OCI-LY1 (cell line): ENCODE measurements around the gene PHF2.

Experiments used
- H2AFZ ChIP-seq: fragments of 200-600 bp; sonication (generic), shearing (Covaris generic); 2 replicates; pipeline ENCODE4 v1.6.0; 2014; ENCODE audit warnings: antibody characterized with exemption, mild to moderate bottlenecking, low read length
- H3F3A ChIP-seq: fragments of 200-600 bp; sonication (generic), shearing (Covaris generic); 2 replicates; pipeline ENCODE4 v1.6.0; 2014; ENCODE audit warnings: mild to moderate bottlenecking, antibody characterized with exemption, low read length, moderate library complexity; ENCODE audit not compliant: insufficient read depth
- H3K27ac ChIP-seq: fragments of 200-600 bp; sonication (generic); 2 replicates; pipeline ENCODE4 v1.5.1; 2014; ENCODE audit warnings: low read length, mixed run types, mild to moderate bottlenecking, low read depth; ENCODE audit not compliant: poor library complexity, severe bottlenecking
- H3K27me3 ChIP-seq: fragments of 200-600 bp; sonication (generic); 2 replicates; pipeline ENCODE4 v1.6.0; 2014; ENCODE audit warnings: antibody characterized with exemption, mild to moderate bottlenecking, low read length, moderate library complexity; ENCODE audit not compliant: insufficient read depth
- H3K36me3 ChIP-seq: fragments of 200-600 bp; sonication (generic); 2 replicates; pipeline ENCODE4 v1.6.1; 2014; ENCODE audit warnings: mild to moderate bottlenecking, antibody characterized with exemption, low read length, moderate library complexity, mixed read lengths; ENCODE audit not compliant: insufficient read depth
- H3K4me1 ChIP-seq: fragments of 200-600 bp; sonication (generic); 2 replicates; pipeline ENCODE4 v1.5.1; 2014; ENCODE audit warnings: mild to moderate bottlenecking, low read length, moderate library complexity; ENCODE audit not compliant: insufficient read depth, severe bottlenecking
- H3K4me2 ChIP-seq: fragments of 200-600 bp; sonication (generic), shearing (Covaris generic); 2 replicates; pipeline ENCODE4 v1.6.1; 2014; ENCODE audit warnings: low read length
- H3K4me3 ChIP-seq: fragments of 200-600 bp; sonication (generic); 2 replicates; pipeline ENCODE4 v1.5.1; 2014; ENCODE audit warnings: low read length, low read depth, mild to moderate bottlenecking, mixed read lengths; ENCODE audit not compliant: poor library complexity, severe bottlenecking
- H3K79me2 ChIP-seq: fragments of 200-600 bp; shearing (Covaris generic); 2 replicates; pipeline ENCODE4 v1.6.1; 2016; ENCODE audit warnings: mixed run types, low read length, mixed read lengths; ENCODE audit not compliant: insufficient read depth
- H3K9ac ChIP-seq: fragments of 200-600 bp; sonication (generic), shearing (Covaris generic); 2 replicates; pipeline ENCODE4 v1.6.1; 2014; ENCODE audit warnings: mild to moderate bottlenecking, low read length, mixed read lengths
- H3K9me2 ChIP-seq: fragments of 200-600 bp; sonication (generic), shearing (Covaris generic); 2 replicates; pipeline ENCODE4 v1.6.1; 2014; ENCODE audit warnings: low read depth, mild to moderate bottlenecking, low read length, mixed read lengths
- H3K9me3 ChIP-seq: fragments of 200-600 bp; shearing (Covaris generic); 2 replicates; pipeline ENCODE4 v1.6.1; 2014; ENCODE audit warnings: low read length, mixed read lengths
- H4K20me1 ChIP-seq: fragments of 200-600 bp; sonication (generic), shearing (Covaris generic); 2 replicates; pipeline ENCODE4 v1.6.0; 2016; ENCODE audit warnings: mild to moderate bottlenecking, low read length; ENCODE audit not compliant: insufficient read depth
- EZH2 ChIP-seq: fragments of 200-600 bp; sonication (generic), shearing (Covaris generic); IDR thresholded peaks from 2 replicates; pipeline ENCODE4 v1.8.0; 2017; ENCODE audit warnings: borderline replicate concordance, mixed run types, mild to moderate bottlenecking, antibody characterized with exemption, low read length, moderate library complexity, mixed read lengths
- TF ChIP-seq, protein P1 (sequence below): fragments of 200-600 bp; sonication (generic), shearing (Covaris generic); IDR thresholded peaks from 2 replicates; pipeline ENCODE4 v1.5.1; 2017; ENCODE audit warnings: mild to moderate bottlenecking, antibody characterized with exemption, low read length, moderate library complexity, mixed read lengths

PHF2 gene

DNA sequence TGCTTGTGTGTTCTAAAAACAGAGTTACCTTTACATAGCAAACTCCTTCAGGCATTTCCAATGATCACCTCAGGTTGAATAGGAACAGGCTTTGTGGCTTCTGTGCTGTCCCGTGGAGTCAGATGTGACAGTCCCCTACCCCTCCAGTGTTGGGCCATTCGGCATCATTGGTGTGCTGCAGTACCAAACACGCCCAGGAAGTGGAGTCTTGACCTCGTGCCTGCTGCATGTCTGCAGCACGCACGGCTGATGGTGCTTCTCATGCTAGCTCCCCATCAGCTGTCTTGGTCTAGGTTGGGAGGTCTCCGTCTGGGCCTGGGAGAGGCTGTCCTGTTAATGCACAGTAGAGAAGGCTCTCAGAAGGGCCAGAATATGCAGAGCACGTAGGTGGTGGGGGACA, 42.5 kb upstream of the PHF2 start:
- no peak overlapping the region for H3K9ac ChIP-seq
- no peaks in the 10 kb centered on the region for H3K27me3 ChIP-seq
- peaks cover 96% of the 10 kb centered on the region for H3K36me3 ChIP-seq
- TF ChIP-seq EZH2: no peak
- TF ChIP-seq, protein P1, sequence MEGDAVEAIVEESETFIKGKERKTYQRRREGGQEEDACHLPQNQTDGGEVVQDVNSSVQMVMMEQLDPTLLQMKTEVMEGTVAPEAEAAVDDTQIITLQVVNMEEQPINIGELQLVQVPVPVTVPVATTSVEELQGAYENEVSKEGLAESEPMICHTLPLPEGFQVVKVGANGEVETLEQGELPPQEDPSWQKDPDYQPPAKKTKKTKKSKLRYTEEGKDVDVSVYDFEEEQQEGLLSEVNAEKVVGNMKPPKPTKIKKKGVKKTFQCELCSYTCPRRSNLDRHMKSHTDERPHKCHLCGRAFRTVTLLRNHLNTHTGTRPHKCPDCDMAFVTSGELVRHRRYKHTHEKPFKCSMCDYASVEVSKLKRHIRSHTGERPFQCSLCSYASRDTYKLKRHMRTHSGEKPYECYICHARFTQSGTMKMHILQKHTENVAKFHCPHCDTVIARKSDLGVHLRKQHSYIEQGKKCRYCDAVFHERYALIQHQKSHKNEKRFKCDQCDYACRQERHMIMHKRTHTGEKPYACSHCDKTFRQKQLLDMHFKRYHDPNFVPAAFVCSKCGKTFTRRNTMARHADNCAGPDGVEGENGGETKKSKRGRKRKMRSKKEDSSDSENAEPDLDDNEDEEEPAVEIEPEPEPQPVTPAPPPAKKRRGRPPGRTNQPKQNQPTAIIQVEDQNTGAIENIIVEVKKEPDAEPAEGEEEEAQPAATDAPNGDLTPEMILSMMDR: peak; percentile 21; the same call in 1 of the 2 replicates
- no peak overlapping the region for H3K27ac ChIP-seq
- no peaks in the 10 kb centered on the region for H3F3A ChIP-seq
- no peak overlapping the region for H3K4me3 ChIP-seq
- no peak overlapping the region for H3K4me2 ChIP-seq
- no peaks in the 10 kb centered on the region for H3K79me2 ChIP-seq
- no peaks in the 10 kb centered on the region for H4K20me1 ChIP-seq
- peaks cover 10% of the 10 kb centered on the region for H3K4me1 ChIP-seq
- no peaks in the 10 kb centered on the region for H3K9me3 ChIP-seq
- H2AFZ ChIP-seq: no peak overlapping the region
- H3K9me2 ChIP-seq: no peaks in the 10 kb centered on the region

DNA sequence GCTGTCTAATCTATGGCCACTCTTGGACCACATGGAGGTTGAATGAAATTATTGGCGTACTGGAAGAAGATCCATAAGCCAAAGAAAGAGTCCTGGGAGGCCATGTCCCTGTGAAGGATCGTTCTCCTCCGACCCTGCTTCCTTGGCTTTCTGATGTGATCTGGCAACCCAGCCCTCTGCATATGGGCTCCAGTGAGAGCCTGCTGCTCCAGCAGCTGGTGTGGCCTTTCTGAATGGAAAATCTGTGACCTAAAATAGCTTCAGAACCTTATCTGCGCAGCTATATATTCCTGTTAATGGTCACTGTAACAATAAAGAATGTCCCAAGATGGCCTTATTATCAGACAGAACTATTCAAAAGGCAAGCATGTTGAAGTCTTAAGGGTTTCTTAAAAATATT, 40.2 kb upstream of the PHF2 start:
- Histone ChIP-seq H3K9ac (no peak overlapping the region), H3K27ac (no peak overlapping the region), H3K36me3 (peaks cover 93% of the 10 kb centered on the region), H3K4me3 (no peak overlapping the region), H3F3A (no peaks in the 10 kb centered on the region), H3K4me1 (peaks cover 10% of the 10 kb centered on the region), H3K9me3 (no peaks in the 10 kb centered on the region), H3K4me2 (no peak overlapping the region), H3K27me3 (no peaks in the 10 kb centered on the region), H3K79me2 (no peaks in the 10 kb centered on the region), H4K20me1 (no peaks in the 10 kb centered on the region), H3K9me2 (no peaks in the 10 kb centered on the region), H2AFZ (no peak overlapping the region)
- TF ChIP-seq, protein P1: no peak
- TF ChIP-seq EZH2: no peak

DNA sequence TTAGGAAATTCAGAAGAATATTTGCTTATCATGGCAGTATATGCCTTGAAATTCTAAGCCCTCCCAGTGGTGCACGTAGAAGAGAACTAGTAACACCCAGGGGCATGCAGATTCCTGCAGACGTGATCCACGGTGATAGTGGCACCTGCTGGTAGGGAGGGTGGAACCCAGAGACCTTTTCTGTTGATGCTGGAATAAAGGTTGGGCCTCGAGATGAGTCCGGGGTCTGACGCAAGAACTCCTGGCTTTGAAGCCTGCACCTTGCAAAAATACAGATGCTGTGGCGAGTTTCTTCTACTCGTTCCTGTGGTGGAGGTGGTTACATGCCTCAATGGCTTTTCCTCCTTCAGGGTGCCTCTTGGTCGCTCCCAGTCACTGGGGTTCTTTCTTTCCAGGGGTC, 39.5 kb upstream of the PHF2 start:
- Histone ChIP-seq H4K20me1 (no peaks in the 10 kb centered on the region), H3K4me1 (peaks cover 10% of the 10 kb centered on the region), H3K79me2 (no peaks in the 10 kb centered on the region; the same call in 1 of the 2 replicates), H3K27ac (no peak overlapping the region), H3F3A (no peaks in the 10 kb centered on the region), H3K27me3 (no peaks in the 10 kb centered on the region), H3K9ac (no peak overlapping the region), H3K9me3 (no peaks in the 10 kb centered on the region), H2AFZ (no peak overlapping the region), H3K9me2 (no peaks in the 10 kb centered on the region), H3K36me3 (peaks cover 92% of the 10 kb centered on the region), H3K4me3 (no peak overlapping the region), H3K4me2 (no peak overlapping the region)
- no peak for TF ChIP-seq EZH2
- TF ChIP-seq, protein P1: peak; percentile 26; the same call in 1 of the 2 replicates
